ENCODE measurements around the gene BAX. TPM values are rescaled to one million over a fixed set of nuclear protein-coding genes. Genes with fewer than 3 reads are reported as not detected.

Gene BAX
- total and polyA plus RNA-seq, 8 donors = 47.7 to 141 (median 63.2) TPM

GRCh38 chr19:48987323-48987722 is 32.6 kb downstream of the BAX start:
- ATAC-seq (no peak), DNase-seq (no peak)
- Histone ChIP-seq H3K4me3 (no peak overlapping the region), H3K27ac (no peak overlapping the region), H3K36me3 (peaks cover 0 to 83% of the 10 kb centered on the region in 2 donors), H3K27me3 (no peaks in the 10 kb centered on the region), H3K4me1 (peaks cover 9 to 25% of the 10 kb centered on the region in 2 donors), H3K9me3 (no peaks in the 10 kb centered on the region)
- TF ChIP-seq CTCF (IDR thresholded peaks at IDR 0.05) = no peak
- intact Hi-C loops (cut with DNase I) = no loop called here

- Histone ChIP-seq H3K27me3 (no peaks in the 10 kb centered on the region), H3K36me3 (peaks cover 0 to 74% of the 10 kb centered on the region in 2 donors), H3K4me1 (peaks cover 9 to 30% of the 10 kb centered on the region in 2 donors), H3K4me3 (no peak overlapping the region), H3K9me3 (no peaks in the 10 kb centered on the region), H3K27ac (no peak overlapping the region)
- DNase-seq (no peak), ATAC-seq (no peak)
- no peak for TF ChIP-seq CTCF (IDR thresholded peaks at IDR 0.05)
- intact Hi-C loops (cut with DNase I) = no loop called here
Measured at GRCh38 chr19:48988286-48988685, 33.6 kb downstream of the BAX start.

DNA sequence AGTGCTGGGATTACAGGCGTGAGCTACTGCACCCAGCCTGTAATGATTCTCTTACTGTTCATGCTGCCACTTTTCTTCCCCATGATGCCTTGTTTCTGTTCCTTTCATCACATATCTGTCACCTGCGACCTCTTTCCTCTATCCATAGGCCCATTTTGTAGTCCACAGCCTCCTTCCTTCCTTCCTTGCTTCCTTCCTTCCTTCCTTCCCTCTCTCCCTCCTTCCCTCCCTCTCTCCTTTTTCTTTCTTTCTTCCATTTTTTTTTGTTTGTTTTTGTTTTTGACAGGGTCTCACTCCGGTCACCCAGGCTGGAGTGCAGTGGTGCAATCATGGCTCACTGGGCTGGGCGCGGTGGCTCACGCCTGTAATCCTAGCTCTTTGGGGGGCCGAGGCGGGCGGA is 34.2 kb downstream of the BAX start:
- DNase-seq = no peak
- intact Hi-C loops (cut with DNase I) = no loop called here
- H3K9me3 ChIP-seq = no peaks in the 10 kb centered on the region
- H3K27ac ChIP-seq = no peak overlapping the region
- H3K4me1 ChIP-seq = peaks cover 9 to 30% of the 10 kb centered on the region in 2 donors
- no peak overlapping the region for H3K4me3 ChIP-seq
- no peak for TF ChIP-seq CTCF (IDR thresholded peaks at IDR 0.05)
- peaks cover 0 to 68% of the 10 kb centered on the region in 2 donors for H3K36me3 ChIP-seq
- H3K27me3 ChIP-seq = no peaks in the 10 kb centered on the region
- no peak for ATAC-seq

GRCh38 chr19:48989701-48990291 is 35.1 kb downstream of the BAX start:
- intact Hi-C loops (cut with DNase I) = no loop called here
- Histone ChIP-seq H3K4me3 (no peak overlapping the region), H3K27me3 (no peaks in the 10 kb centered on the region), H3K4me1 (peaks cover 16 to 38% of the 10 kb centered on the region in 2 donors), H3K36me3 (peaks cover 0 to 59% of the 10 kb centered on the region in 2 donors), H3K9me3 (no peaks in the 10 kb centered on the region), H3K27ac (no peak overlapping the region)
- TF ChIP-seq CTCF (IDR thresholded peaks at IDR 0.05) = no peak
- no peak for ATAC-seq
- DNase-seq = no peak

DNA sequence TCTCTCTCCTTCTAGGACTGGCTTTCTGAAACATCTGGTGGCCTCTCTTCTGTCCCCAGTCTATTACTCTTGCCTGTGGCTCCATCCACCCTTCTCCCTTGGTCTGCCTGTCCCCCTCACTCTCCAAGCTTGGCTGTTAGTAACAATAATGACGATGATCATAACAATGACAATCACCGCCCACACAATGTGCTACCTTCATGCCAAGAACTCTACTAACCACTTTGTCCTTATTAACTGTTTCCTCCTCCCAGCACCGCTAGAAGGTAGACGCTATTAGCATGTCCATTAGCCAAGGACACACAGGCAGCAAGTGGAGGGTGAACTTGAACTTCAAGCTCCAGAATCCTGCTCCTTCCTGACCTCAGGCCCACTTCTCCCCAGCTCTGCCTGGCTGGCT is 35.7 kb downstream of the BAX start:
- no peak for TF ChIP-seq CTCF (IDR thresholded peaks at IDR 0.05)
- DNase-seq (no peak), ATAC-seq (no peak)
- Histone ChIP-seq H3K4me1 (peaks cover 18 to 43% of the 10 kb centered on the region in 2 donors), H3K9me3 (no peaks in the 10 kb centered on the region), H3K27ac (no peak overlapping the region), H3K27me3 (no peaks in the 10 kb centered on the region), H3K4me3 (no peak overlapping the region), H3K36me3 (peaks cover 0 to 53% of the 10 kb centered on the region in 2 donors)
- intact Hi-C loops (cut with DNase I) = no loop called here
